Endodermal cell (in vitro differentiated cells): ENCODE results near the gene UBASH3B. TPM values are rescaled to one million over a fixed set of nuclear protein-coding genes. Genes with fewer than 3 reads are reported as not detected.

Experiments used
- DNase-seq: peaks from one replicate; pipeline ENCODE4 v3.0.0-alpha.2; 2017
- H3K27ac ChIP-seq: 2 replicates; pipeline ENCODE4 v1.5.1; 2013; ENCODE audit warnings: mild to moderate bottlenecking, low read depth, low read length, moderate library complexity
- H3K27me3 ChIP-seq: 2 replicates; pipeline ENCODE4 v1.6.1; 2013; ENCODE audit warnings: mild to moderate bottlenecking, low read length, moderate library complexity; ENCODE audit not compliant: insufficient read depth, control insufficient read depth, poor library complexity, severe bottlenecking
- H3K36me3 ChIP-seq: 2 replicates; pipeline ENCODE4 v1.7.0; 2013; ENCODE audit warnings: mild to moderate bottlenecking, low read length, moderate library complexity; ENCODE audit not compliant: control insufficient read depth, insufficient read depth
- H3K4me1 ChIP-seq: one replicate; pipeline ENCODE4 v1.7.0; 2013; ENCODE audit warnings: low read length; ENCODE audit not compliant: control insufficient read depth, insufficient read depth
- H3K4me3 ChIP-seq: 2 replicates; pipeline ENCODE4 v1.5.1; 2013; ENCODE audit warnings: mild to moderate bottlenecking, low read length, moderate library complexity
- H3K9ac ChIP-seq: 2 replicates; pipeline ENCODE4 v1.6.1; 2013; ENCODE audit warnings: mild to moderate bottlenecking, low read length, moderate library complexity; ENCODE audit not compliant: poor library complexity, severe bottlenecking; ENCODE audit errors: extremely low read depth
- H3K9me3 ChIP-seq: 2 replicates; pipeline ENCODE4 v1.6.1; 2013; ENCODE audit warnings: mild to moderate bottlenecking, low read length, moderate library complexity; ENCODE audit not compliant: control insufficient read depth
- H3K27ac Mint-ChIP-seq: 2 replicates; pipeline ENCODE4 v1.8.0; 2020; ENCODE audit warnings: mixed read lengths
- H3K27me3 Mint-ChIP-seq: 2 replicates; pipeline ENCODE4 v1.8.0; 2021; ENCODE audit warnings: mild to moderate bottlenecking, mixed read lengths; ENCODE audit not compliant: insufficient read depth
- H3K36me3 Mint-ChIP-seq: 2 replicates; pipeline ENCODE4 v1.8.0; 2020; ENCODE audit warnings: low read depth, mixed read lengths
- H3K4me1 Mint-ChIP-seq: 2 replicates; pipeline ENCODE4 v1.8.0; 2020; ENCODE audit warnings: mixed read lengths
- H3K4me3 Mint-ChIP-seq: 2 replicates; pipeline ENCODE4 v1.8.0; 2020; ENCODE audit warnings: mild to moderate bottlenecking, moderate library complexity, mixed read lengths
- H3K9me3 Mint-ChIP-seq: 2 replicates; pipeline ENCODE4 v1.8.0; 2020; ENCODE audit warnings: mild to moderate bottlenecking, mixed read lengths
- WGBS, 2 experiments: methylation state at CpG; one replicate each; pipeline versions ENCODE4 v1.1.5 to v1.1.7; 2013; ENCODE audit warnings: missing lambda C conversion rate in 2 of 2, mixed read lengths in 1 of 2; ENCODE audit not compliant: insufficient coverage in 1 of 2, insufficient read length in 1 of 2; 5-methylcytosine and 5-hydroxymethylcytosine counted together
- total RNA-seq, 2 donors: library from RNA; stranded (reverse); fragmentation: NEBNext Ultra II Directional in 1 of 2; extraction: Animal tissue kit (Norgen Biotek cat#: 25700) in 1 of 2; gene quantifications; 2 replicates in 1 of 2; 3 replicates in 1 of 2; pipeline ENCODE4 v1.2.1, GENCODE V29; 2021
- TF ChIP-seq, protein P1 (sequence below): fragments of 200-600 bp; sonication (generic); conservative IDR thresholded peaks from 2 replicates; pipeline ENCODE4 v1.5.0; 2021; ENCODE audit warnings: antibody characterized with exemption, mild to moderate bottlenecking

The UBASH3B gene
- total RNA-seq, 2 donors from 2014 or later = 6.0 to 9.0 TPM

GRCh38 chr11:122646549-122647340 lies 8.8 kb upstream of the UBASH3B start:
- H3K4me3 Mint-ChIP-seq = no peak overlapping the region
- H3K9ac ChIP-seq = no peak overlapping the region
- no peak overlapping the region for H3K27ac ChIP-seq
- H3K36me3 ChIP-seq = no peaks in the 10 kb centered on the region
- H3K4me1 ChIP-seq = no peaks in the 10 kb centered on the region
- 90 to 95% methylated on average over 4 to 6 of the region's 6 CpGs for WGBS, 2 experiments
- no peaks in the 10 kb centered on the region for H3K4me1 Mint-ChIP-seq
- no peak for DNase-seq
- no peaks in the 10 kb centered on the region for H3K27me3 ChIP-seq
- TF ChIP-seq, protein P1, sequence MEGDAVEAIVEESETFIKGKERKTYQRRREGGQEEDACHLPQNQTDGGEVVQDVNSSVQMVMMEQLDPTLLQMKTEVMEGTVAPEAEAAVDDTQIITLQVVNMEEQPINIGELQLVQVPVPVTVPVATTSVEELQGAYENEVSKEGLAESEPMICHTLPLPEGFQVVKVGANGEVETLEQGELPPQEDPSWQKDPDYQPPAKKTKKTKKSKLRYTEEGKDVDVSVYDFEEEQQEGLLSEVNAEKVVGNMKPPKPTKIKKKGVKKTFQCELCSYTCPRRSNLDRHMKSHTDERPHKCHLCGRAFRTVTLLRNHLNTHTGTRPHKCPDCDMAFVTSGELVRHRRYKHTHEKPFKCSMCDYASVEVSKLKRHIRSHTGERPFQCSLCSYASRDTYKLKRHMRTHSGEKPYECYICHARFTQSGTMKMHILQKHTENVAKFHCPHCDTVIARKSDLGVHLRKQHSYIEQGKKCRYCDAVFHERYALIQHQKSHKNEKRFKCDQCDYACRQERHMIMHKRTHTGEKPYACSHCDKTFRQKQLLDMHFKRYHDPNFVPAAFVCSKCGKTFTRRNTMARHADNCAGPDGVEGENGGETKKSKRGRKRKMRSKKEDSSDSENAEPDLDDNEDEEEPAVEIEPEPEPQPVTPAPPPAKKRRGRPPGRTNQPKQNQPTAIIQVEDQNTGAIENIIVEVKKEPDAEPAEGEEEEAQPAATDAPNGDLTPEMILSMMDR = no peak
- H3K9me3 ChIP-seq = no peaks in the 10 kb centered on the region
- H3K27me3 Mint-ChIP-seq = peaks cover 12% of the 10 kb centered on the region
- no peaks in the 10 kb centered on the region for H3K9me3 Mint-ChIP-seq
- H3K27ac Mint-ChIP-seq = no peak overlapping the region
- H3K36me3 Mint-ChIP-seq = no peaks in the 10 kb centered on the region
- no peak overlapping the region for H3K4me3 ChIP-seq

DNA sequence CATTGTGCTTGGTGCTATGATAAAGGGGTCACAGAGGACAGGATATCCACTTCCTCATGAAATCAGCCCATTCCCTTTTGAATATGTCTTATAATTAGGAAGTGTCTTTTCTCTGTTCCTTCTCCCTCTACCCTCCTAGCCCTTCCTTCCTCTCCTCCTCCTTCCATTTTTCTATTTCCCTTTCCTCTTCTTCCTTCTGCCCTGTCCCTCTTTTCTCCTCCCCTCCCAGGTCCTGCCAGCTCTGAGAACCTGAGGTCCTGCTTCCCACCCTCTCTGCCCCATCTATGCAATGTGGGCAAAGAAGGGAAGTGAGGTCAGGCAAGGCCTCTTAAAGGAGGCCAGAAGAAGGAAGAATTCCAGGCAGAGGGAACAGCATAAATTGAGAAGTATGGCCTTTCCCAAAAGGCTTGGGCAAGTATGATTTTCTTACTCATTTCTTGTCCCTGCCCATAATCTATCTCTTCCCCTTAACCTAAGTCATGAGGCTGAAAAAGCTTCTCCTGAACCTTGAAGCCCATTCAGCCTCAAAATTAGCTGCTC lies 7.7 kb upstream of the UBASH3B start:
- Histone ChIP-seq H3K27ac (no peak overlapping the region), H3K4me3 (no peak overlapping the region), H3K4me1 (no peaks in the 10 kb centered on the region), H3K9ac (no peak overlapping the region), H3K9me3 (no peaks in the 10 kb centered on the region), H3K36me3 (no peaks in the 10 kb centered on the region), H3K27me3 (no peaks in the 10 kb centered on the region)
- TF ChIP-seq, protein P1 = no peak
- no peak overlapping the region for H3K4me3 Mint-ChIP-seq
- no peaks in the 10 kb centered on the region for H3K9me3 Mint-ChIP-seq
- no peak for DNase-seq
- H3K27me3 Mint-ChIP-seq = peaks cover 18% of the 10 kb centered on the region
- no peak overlapping the region for H3K27ac Mint-ChIP-seq
- H3K4me1 Mint-ChIP-seq = no peaks in the 10 kb centered on the region
- no peaks in the 10 kb centered on the region for H3K36me3 Mint-ChIP-seq

- Histone ChIP-seq H3K9ac (no peak overlapping the region), H3K27ac (no peak overlapping the region), H3K9me3 (no peaks in the 10 kb centered on the region), H3K4me3 (no peak overlapping the region), H3K27me3 (peaks cover 11% of the 10 kb centered on the region), H3K36me3 (no peaks in the 10 kb centered on the region), H3K4me1 (no peaks in the 10 kb centered on the region)
- peaks cover 30% of the 10 kb centered on the region for H3K27me3 Mint-ChIP-seq
- 93 to 95% methylated on average over 2 to 3 of the region's 3 CpGs for WGBS, 2 experiments
- H3K9me3 Mint-ChIP-seq = no peaks in the 10 kb centered on the region
- H3K36me3 Mint-ChIP-seq = no peaks in the 10 kb centered on the region
- H3K4me1 Mint-ChIP-seq = peaks cover 3% of the 10 kb centered on the region
- TF ChIP-seq, protein P1 = no peak
- H3K4me3 Mint-ChIP-seq = no peak overlapping the region
- H3K27ac Mint-ChIP-seq = no peak overlapping the region
- no peak for DNase-seq
Measured at GRCh38 chr11:122649116-122649515, 6.4 kb upstream of the UBASH3B start.
